NK-92 (cell line): ENCODE data around the gene FBXL19.

Source experiments
- DNase-seq: peaks from one replicate; lab custom pipeline; 2025; ENCODE audit not compliant: unreplicated experiment; lab: John Stamatoyannopoulos, UW

Gene FBXL19

DNA sequence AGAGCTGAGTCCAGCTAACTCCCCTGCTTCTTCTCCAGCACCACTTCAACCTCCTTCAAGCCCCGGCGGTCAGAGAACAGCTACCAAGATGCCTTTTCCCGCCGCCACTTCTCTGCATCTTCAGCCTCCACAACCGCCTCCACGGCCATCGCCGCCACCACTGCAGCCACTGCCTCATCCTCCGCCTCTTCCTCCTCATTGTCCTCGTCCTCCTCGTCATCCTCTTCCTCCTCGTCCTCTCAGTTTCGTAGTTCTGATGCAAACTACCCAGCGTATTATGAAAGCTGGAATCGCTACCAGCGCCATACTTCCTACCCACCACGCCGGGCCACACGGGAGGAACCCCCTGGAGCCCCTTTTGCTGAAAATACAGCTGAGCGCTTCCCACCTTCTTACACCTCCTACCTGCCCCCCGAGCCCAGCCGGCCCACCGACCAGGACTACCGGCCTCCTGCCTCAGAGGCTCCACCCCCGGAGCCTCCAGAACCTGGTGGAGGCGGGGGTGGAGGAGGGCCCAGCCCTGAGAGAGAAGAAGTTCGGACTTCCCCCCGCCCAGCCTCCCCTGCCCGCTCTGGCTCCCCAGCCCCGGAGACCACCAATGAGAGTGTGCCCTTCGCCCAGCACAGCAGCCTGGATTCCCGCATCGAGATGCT lies 41.3 kb downstream of the FBXL19 start:
- DNase-seq: no peak

- no peak for DNase-seq
These were observed 42.1 kb downstream of the FBXL19 start for GRCh38 chr16:30965436-30965835.

DNA sequence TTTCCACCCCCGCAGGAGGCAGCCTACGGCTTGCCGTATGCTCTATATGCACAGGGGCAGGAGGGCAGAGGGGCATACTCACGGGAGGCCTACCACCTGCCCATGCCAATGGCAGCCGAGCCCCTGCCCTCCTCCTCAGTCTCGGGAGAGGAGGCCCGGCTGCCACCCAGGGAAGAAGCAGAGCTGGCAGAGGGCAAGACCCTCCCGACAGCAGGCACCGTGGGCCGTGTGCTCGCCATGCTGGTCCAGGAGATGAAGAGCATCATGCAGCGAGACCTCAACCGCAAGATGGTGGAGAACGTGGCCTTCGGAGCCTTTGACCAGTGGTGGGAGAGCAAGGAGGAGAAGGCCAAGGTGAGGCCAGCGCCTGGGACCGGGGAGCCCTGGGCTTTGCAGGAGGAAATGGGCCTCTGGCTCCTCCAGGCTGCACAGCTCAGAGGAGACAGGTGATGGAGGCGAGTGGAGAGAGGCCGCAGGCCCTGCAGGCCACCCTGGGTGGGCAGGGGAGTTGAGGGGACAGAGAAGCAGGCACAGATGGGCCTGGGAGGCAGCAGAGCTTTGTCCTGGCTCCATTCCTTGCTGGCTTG lies 42.8 kb downstream of the FBXL19 start:
- no peak for DNase-seq

DNA sequence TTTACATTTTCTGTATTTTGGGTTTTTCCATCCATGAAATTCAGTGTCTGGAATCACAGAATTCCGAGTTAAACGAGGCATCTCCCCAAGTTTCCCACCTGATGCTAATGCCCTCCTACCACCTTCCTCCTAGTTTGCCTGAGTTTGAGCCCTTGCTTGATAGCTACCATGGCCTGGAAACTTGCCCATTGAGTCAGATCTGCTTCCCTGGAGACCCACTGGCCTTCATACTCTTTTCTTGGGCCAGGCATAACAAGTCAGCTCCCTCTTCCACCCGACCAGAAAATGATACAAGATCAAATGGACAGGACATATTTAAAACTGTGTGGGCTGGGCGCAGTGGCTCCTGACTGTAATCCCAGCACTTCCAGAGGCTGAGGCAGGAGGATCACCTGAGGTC lies 44.4 kb downstream of the FBXL19 start:
- no peak for DNase-seq

DNA sequence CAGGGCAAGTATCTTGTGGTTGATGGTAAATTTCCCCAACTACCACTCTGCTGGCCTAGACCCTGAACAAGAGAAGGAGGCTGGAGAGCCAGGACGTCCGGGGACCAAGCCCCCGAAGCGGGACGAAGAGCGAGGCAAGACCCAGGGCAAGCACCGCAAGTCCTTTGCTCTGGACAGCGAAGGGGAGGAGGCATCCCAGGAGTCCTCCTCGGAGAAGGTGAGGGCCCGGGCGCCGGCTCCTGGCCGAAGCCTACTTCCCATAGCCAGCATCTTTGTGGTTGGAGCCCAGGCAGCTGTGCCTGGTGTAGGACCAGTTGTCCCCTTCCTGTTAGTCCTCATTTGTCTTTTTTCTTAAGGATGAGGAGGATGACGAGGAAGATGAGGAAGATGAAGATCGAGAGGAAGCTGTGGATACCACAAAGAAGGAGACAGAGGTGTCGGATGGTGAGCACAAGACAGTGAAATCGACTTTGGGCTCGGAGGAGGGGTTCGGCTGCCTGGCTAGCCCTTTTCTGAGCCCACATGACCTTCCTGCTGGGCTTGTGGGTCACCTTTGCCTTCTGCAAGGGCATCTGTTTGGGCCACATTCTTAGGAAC lies 46.0 kb downstream of the FBXL19 start:
- no peak for DNase-seq

GRCh38 chr16:30971298-30971697 lies 47.9 kb downstream of the FBXL19 start:
- no peak for DNase-seq

GRCh38 chr16:30972872-30973271 lies 49.5 kb downstream of the FBXL19 start:
- DNase-seq: no peak

GRCh38 chr16:30974348-30974747 lies 51.0 kb downstream of the FBXL19 start:
- DNase-seq: no peak

GRCh38 chr16:30976486-30976885 lies 53.1 kb downstream of the FBXL19 start:
- DNase-seq: no peak

GRCh38 chr16:30977502-30977901 lies 54.1 kb downstream of the FBXL19 start:
- no peak for DNase-seq

GRCh38 chr16:30979170-30980022 lies 56.0 kb downstream of the FBXL19 start:
- no peak for DNase-seq

DNA sequence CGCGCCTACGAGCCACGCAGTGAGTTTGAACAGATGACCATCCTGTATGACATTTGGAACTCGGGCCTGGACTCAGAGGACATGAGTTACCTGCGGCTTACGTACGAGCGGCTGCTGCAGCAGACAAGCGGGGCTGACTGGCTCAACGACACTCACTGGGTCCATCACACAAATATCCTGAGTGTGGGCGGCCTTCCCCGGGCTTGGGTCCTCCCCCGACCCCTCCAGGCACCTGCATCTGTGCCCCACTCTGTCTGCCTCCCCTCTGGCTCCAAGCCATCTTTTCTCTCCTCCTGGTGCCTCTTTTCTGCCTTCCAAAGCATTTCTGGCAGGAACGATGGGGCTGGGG lies 56.6 kb downstream of the FBXL19 start:
- DNase-seq: no peak

DNA sequence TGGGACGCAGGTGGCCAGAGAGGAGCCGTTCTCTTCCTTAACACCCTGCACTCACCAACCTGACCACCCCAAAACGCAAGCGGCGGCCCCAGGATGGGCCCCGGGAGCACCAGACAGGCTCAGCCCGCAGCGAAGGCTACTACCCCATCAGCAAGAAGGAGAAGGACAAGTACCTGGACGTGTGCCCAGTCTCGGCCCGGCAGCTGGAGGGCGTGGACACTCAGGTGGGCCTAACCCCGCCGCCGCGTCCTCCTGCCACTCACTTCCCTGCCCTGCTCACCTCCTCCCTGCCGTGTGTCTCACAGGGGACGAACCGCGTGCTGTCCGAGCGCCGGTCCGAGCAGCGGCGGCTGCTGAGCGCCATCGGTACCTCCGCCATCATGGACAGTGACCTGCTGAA lies 57.1 kb downstream of the FBXL19 start:
- no peak for DNase-seq

GRCh38 chr16:30980959-30981358 lies 57.6 kb downstream of the FBXL19 start:
- no peak for DNase-seq

GRCh38 chr16:30982548-30983288 lies 59.3 kb downstream of the FBXL19 start:
- no peak for DNase-seq

DNA sequence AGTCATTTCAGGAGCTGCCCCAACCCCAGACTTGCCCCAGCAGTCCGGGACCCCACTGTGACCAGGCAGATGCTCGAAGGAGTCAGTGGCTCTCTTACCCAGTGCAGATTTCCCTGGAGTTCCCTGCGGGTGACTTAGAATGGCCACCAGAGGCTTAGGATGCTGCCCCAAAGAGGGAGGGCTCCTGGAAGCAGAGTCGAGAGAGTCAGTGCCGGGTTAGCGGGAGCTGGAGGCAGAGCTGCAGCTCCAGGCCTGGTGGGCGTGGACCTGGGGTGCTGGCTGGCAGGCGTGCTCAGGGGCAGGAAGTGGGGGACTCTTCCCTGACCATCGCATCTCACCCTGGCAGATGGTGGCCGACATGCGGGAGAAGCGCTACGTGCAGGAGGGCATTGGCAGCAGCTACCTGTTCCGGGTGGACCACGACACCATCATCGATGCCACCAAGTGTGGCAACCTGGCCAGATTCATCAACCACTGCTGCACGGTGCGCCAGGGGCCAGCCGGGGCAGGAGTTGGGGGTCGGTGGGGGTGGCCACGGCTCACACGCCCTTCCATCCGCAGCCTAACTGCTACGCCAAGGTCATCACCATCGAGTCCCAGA lies 60.0 kb downstream of the FBXL19 start:
- DNase-seq: no peak

DNA sequence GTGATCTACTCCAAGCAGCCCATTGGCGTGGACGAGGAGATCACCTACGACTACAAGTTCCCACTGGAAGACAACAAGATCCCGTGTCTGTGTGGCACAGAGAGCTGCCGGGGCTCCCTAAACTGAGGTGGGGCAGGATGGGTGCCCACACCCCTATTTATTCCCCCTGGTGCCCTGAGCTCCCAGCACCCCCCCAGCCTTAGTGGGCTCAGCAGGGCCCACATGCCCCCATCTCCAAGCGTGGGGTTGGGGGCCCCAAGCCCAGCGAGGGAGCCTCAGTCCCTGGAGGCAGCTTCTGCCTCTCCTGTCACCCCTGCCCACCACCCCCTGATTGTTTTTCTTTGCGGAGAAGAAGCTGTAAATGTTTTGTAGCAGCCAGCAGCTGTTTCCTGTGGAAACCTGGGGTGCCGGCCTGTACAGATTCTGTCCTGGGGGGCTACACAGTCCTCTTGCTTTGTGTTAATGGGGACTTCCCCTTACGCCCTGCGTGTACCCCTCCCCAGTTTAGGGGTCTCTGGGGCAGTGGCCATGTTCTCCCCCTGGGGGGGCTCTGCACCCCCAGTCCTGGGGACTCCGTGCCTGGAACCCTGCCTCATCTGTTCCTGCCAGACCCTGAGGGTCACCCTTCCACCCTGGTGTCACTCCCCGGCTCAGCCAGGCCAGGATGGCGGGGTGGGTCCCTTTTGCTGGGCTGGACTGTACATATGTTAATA lies 60.7 kb downstream of the FBXL19 start:
- no peak for DNase-seq

DNA sequence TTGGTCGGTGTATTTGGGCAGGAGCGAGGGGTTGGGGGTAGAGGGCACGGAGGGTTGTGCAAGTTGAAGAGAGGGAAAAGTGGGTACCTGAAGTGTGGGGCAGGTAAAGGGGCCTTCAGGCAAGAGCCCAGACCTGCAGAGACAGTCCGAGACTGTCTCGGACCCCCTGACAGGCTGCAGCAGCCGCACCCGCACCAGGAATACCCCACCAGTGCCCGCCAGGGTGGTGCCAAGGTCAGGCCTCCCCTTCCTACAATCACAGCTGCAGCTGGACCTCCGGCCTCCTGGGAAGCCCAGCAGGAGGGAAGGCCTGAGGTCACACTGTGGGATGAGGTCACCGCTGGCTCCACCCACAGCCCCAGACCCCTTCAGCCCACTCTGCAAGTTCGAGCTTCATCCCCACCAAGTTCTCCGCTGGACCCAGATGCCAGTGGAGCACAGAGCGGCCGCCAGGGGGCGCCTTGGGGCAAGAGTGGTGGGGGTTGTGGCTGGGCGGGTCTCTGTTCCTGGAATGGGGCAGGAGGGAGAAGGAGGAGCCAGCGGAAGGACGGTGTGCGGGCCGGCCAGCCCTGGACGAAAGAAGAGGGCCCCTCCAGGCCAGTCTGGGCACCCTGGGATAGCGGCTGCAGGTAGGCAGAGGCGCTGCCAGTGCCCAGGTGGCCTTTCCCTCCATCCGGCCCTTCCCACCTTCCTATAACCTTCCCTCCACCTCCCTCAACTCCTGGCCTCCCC lies 61.5 kb downstream of the FBXL19 start, which contains the start of gene HSD3B7:
Gene HSD3B7 (plus strand): TSS at position 539 of the 732 bp plus-strand sequence. CDS start 452 bp downstream, outside the sequence.
- DNase-seq: no peak

- no peak for DNase-seq
These were observed 62.2 kb downstream of the FBXL19 start for GRCh38 chr16:30985401-30986128.
